Activated T-helper 17 cell treated with anti-CD3 and anti-CD28 coated beads, Interleukin-2, amount 50 U/mL, for 72 hours (primary cell): ENCODE results near the gene SLC28A3. TPM values are rescaled to one million over a fixed set of nuclear protein-coding genes. Genes with fewer than 3 reads are reported as not detected.
A peak's percentile ranks its signal among the peaks of the same experiment; 100 is the strongest.

Experiments
- ATAC-seq: fragments of 150-1000 bp; cut with Tn5 transposase; replicated peaks from 2 replicates; pipeline ENCODE4 v1.10.0; 2021; ENCODE audit warnings: mild to moderate bottlenecking, moderate library complexity
- H3K27ac Mint-ChIP-seq: one replicate; pipeline ENCODE4 v1.8.0; 2022; ENCODE audit warnings: mixed read lengths
- H3K27me3 Mint-ChIP-seq: one replicate; pipeline ENCODE4 v1.8.0; 2022; ENCODE audit warnings: mixed read lengths
- H3K36me3 Mint-ChIP-seq: one replicate; pipeline ENCODE4 v1.8.0; 2022; ENCODE audit warnings: low read depth, mild to moderate bottlenecking, mixed read lengths
- H3K4me1 Mint-ChIP-seq: one replicate; pipeline ENCODE4 v1.8.0; 2022; ENCODE audit warnings: mixed read lengths
- H3K4me3 Mint-ChIP-seq: one replicate; pipeline ENCODE4 v1.8.0; 2022; ENCODE audit warnings: mild to moderate bottlenecking, mixed read lengths
- H3K9me3 Mint-ChIP-seq: one replicate; pipeline ENCODE4 v1.8.0; 2022; ENCODE audit warnings: mixed read lengths
- total RNA-seq, 2 donors: library from RNA; stranded (reverse); gene quantifications; one replicate each; pipeline ENCODE4 v1.2.3, GENCODE V29; 2022

The SLC28A3 gene
- total RNA-seq, 2 donors from 2014 or later, result 0.37 to 1.5 TPM

DNA sequence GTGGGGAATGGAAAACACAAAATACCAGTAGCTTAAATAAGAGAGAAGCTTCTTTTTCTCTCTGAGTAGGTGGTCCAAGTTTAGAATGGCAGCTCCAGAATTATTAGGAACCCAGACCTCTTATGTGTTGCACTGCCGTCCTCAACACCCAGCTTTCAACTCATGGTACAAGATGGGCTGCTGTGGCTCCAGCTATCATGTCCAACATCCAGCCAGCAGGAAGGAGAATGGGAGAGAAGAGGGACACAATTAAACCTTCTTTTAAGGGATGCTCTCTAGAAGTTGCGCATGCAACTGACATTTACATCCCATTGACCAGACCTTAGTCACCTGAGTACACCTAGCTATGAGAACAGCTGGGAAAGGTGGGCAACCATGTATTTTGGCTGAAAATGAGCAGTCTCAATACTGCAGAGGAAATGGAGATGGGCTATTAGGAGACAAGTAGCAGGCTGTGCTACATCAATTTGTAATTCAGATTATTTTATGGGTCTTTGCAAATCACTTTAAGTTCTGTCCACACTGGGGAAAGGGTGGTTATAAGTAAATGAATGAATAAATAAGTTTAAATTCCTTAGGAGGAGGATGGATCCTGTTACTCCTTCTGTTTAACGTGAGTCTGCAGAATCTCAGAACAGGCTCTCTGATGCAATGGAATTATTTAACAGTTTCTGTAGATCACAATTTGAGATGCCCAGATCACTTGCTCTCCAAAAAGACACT, 76.1 kb downstream of the SLC28A3 start:
- peaks cover 6% of the 10 kb centered on the region for H3K27me3 Mint-ChIP-seq
- H3K4me1 Mint-ChIP-seq, result peaks cover 7% of the 10 kb centered on the region

DNA sequence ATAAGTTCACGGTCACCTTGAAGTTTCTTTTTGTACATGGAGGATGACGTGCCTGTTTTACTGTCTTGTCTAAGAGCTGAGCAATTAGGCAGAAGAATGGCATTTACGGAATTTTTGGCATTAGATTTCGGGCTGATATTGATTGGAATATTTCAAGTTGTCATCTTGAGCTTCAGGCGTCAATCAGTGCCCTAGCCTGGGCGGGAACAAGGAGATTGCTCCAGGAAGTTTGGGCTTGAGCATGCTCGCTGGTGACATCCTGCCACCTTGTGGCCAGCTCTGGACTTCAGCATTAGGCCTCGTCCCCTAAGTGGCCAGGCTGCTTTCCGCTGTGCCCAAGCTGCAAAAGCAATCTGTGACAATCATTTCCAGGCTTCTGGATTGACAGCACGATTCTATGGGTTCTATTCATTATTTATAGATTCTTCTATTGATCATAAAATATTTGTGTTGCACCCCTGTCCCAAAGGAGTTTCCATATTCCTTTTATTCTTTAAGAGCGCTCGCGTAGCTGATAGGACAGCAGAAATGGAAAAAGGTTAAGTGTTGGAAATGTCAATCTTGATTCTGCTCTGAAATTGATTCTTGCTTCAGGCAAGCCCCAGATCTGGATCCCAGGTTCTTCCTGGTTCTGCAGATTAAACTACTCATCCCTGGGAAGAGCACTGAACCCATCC, 79.3 kb downstream of the SLC28A3 start:
- Mint-ChIP-seq H3K4me3 (no peak overlapping the region), H3K9me3 (no peaks in the 10 kb centered on the region), H3K36me3 (no peaks in the 10 kb centered on the region), H3K27me3 (peaks cover 11% of the 10 kb centered on the region), H3K4me1 (peaks cover 3% of the 10 kb centered on the region), H3K27ac (no peak overlapping the region)
- ATAC-seq, result peak; percentile 84

More for the DNA sequence above, 76.1 kb downstream of the SLC28A3 start:
- no peak for ATAC-seq
- Mint-ChIP-seq H3K27ac (peak overlapping the region; percentile 87), H3K4me3 (no peak overlapping the region), H3K9me3 (no peaks in the 10 kb centered on the region), H3K36me3 (no peaks in the 10 kb centered on the region)

DNA sequence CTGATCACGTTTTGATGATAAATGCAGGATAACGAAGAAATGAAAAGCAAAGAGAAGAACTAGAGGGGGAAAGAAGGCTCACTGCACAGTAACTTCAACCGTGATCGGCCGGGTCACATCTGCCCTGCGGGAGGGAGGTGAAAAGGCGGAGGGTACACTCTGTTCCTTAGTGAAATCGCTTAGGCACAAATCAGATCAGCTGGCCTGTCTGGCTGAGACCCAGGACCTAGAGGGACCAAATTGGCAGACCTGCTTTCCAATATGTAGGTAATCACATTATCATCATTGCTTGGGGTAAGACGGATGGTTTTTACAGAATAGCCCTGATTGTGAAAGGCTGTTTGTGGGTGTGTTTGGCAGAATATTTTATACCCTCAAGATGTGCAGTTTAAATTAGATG, 82.2 kb downstream of the SLC28A3 start:
- H3K27me3 Mint-ChIP-seq, result peaks cover 11% of the 10 kb centered on the region
- no peaks in the 10 kb centered on the region for H3K4me1 Mint-ChIP-seq
- H3K9me3 Mint-ChIP-seq, result no peaks in the 10 kb centered on the region
- H3K36me3 Mint-ChIP-seq, result no peaks in the 10 kb centered on the region
- no peak overlapping the region for H3K4me3 Mint-ChIP-seq
- no peak overlapping the region for H3K27ac Mint-ChIP-seq
- ATAC-seq, result no peak

DNA sequence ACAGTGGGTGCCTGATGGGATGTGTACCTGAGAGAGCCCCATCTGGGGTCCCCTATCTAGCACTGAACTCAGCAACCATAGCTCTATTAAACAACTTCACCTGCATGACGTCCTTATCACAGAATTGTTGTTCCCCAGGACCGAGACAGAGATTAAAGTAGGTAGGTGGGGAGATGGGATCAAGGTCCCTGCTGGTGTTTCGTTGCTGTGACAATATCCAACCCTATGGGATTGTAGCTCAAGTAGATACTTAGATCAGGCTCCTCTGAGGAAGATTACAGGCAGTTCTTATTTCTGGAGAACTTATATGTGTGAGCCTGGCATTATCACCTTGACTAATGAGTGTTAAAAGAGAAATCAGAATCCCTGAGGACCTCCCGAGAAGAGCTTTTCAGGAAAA, 84.9 kb downstream of the SLC28A3 start:
- Mint-ChIP-seq H3K4me1 (no peaks in the 10 kb centered on the region), H3K36me3 (no peaks in the 10 kb centered on the region)
- ATAC-seq, result no peak

DNA sequence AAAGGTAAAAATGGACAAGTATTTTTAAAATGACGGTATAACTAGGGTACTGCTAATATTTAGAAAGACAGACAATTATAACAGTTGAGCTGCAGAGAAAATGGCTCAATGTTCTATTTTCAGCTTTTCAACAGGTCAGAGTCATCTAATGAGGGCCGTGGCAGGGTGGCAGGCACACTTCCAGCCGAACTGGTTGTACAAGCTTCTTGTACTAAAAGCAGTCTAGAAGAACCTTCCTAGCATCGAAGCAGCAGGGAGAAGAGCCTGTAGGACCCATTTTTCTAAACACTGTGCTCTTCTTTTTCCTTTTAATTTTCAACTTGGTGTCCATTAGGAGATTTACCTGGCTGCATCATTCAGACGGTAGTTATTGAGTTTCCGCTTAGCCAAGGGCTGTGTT, 85.6 kb downstream of the SLC28A3 start:
- no peaks in the 10 kb centered on the region for H3K9me3 Mint-ChIP-seq
- no peaks in the 10 kb centered on the region for H3K4me1 Mint-ChIP-seq
- H3K36me3 Mint-ChIP-seq, result no peaks in the 10 kb centered on the region
- no peak for ATAC-seq
- no peak overlapping the region for H3K27ac Mint-ChIP-seq
- no peak overlapping the region for H3K4me3 Mint-ChIP-seq
- peaks cover 14% of the 10 kb centered on the region for H3K27me3 Mint-ChIP-seq

More for the DNA sequence above, 84.9 kb downstream of the SLC28A3 start:
- Mint-ChIP-seq H3K4me3 (no peak overlapping the region), H3K27me3 (peaks cover 15% of the 10 kb centered on the region), H3K27ac (no peak overlapping the region), H3K9me3 (no peaks in the 10 kb centered on the region)

DNA sequence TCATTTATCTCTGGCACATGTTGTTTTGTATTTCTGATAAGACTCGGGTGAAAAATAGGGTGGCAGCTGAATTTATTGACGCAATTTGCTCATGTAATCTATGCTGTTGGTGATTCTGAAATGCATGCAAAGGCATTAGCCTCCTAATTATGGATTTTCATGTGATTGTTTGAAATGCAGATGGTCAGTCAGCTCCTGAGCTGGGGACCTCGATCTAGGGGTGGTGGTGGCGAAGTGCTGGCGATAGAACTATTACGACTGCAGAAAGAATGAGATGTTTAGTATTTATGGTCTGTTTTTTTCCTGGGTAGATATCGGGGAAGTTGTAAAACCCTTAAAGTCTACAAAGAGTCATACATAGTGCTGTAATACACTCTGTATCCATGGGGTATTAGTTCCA, 88.6 kb downstream of the SLC28A3 start:
- Mint-ChIP-seq H3K36me3 (no peaks in the 10 kb centered on the region), H3K27me3 (peaks cover 3% of the 10 kb centered on the region), H3K4me1 (no peaks in the 10 kb centered on the region)

DNA sequence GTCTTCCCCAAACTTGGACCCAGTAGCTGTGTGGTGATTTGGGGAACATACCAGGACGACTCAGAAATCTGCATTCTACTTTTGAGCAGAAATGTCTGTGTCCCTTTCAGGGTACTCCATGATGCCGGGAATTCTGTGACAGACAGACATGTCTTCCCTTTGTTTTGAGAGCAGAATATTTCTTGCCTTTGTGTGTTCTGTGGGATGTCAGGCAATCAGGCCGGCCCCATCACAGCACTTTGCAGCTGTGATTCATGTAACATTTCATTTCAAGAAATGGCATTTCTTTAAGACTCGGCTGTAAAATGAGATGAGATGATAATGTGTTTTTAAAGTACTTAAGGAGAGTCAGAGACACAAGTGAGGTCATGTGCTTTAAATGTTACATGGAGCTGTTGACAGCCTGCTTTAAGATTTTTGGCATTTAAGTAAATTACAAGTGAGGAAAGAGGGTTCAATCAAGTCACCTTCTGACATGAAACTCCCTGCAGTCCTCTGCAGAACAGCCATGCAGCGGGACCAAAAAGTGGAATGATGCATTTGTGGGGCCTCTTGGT, 98.7 kb downstream of the SLC28A3 start:
- H3K4me1 Mint-ChIP-seq, result no peaks in the 10 kb centered on the region
- no peaks in the 10 kb centered on the region for H3K36me3 Mint-ChIP-seq
- peaks cover 23% of the 10 kb centered on the region for H3K27me3 Mint-ChIP-seq
- peaks cover 10% of the 10 kb centered on the region for H3K9me3 Mint-ChIP-seq
- no peak overlapping the region for H3K4me3 Mint-ChIP-seq
- H3K27ac Mint-ChIP-seq, result no peak overlapping the region
- ATAC-seq, result no peak

More for the DNA sequence above, 88.6 kb downstream of the SLC28A3 start:
- Mint-ChIP-seq H3K27ac (no peak overlapping the region), H3K4me3 (no peak overlapping the region), H3K9me3 (no peaks in the 10 kb centered on the region)
- ATAC-seq, result no peak

DNA sequence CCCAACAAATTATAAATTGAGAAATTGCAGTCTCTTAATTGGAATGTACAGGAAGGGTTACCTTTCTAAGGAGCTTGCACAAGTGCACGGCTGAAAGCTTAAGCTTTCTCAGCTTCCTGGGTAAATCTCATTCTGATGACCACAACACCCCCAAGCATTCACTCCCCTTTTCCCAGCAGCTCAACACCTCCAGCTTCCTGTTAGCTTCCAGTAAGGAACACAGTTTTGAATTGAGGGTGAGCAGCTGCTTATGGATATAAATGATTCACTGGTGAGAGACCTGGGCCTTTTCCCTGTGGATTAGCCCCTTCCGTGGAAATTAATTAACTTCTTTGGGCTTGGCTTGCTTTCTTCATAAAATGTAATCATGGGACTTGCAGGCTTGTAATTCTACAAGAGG, 101.2 kb downstream of the SLC28A3 start:
- Mint-ChIP-seq H3K4me3 (no peak overlapping the region), H3K27ac (no peak overlapping the region), H3K4me1 (no peaks in the 10 kb centered on the region), H3K9me3 (peaks cover 14% of the 10 kb centered on the region), H3K36me3 (no peaks in the 10 kb centered on the region), H3K27me3 (peaks cover 16% of the 10 kb centered on the region)
- no peak for ATAC-seq

DNA sequence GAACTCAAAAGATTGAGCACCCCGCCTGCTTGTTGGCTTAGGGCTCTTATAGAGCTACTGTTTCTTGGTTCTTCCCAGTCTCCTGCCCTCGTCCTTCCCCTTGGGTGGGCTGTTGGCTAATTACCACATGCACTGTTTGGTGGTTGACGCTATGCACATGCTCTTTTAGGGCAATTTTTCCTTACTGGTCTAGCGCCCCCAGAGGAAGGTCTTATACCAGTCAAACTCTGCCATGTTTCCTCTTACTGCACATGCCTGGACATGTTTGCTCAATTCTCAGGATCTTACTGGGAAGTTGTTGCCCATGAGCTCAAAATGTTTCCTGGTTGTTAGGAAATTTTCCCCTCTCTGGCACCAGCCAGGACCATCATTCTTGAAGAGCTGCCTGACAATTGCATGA, 101.9 kb downstream of the SLC28A3 start:
- Mint-ChIP-seq H3K4me3 (no peak overlapping the region), H3K36me3 (no peaks in the 10 kb centered on the region), H3K27ac (no peak overlapping the region), H3K9me3 (peaks cover 14% of the 10 kb centered on the region), H3K4me1 (no peaks in the 10 kb centered on the region), H3K27me3 (peaks cover 11% of the 10 kb centered on the region)
- no peak for ATAC-seq

DNA sequence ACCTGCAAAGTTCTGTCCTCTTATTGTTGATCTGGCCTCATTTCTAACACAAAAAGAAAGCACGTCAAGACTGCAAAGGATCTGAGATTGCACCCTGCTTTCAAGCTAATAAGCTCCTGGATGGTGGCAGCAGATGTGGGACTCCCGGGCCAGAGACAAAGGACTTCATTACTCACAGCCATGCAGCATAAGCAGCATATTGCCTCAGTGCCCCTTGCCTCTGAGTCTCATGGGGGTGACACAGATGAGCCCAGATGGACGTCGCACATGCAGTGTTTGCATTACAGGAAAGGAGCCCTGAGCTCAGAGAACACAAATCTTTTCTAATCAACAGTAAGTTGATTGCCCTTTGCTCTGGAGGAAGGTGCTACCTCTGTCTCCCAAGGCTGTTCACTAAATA, 105.0 kb downstream of the SLC28A3 start:
- H3K27me3 Mint-ChIP-seq, result peaks cover 8% of the 10 kb centered on the region
- no peak for ATAC-seq
- H3K4me1 Mint-ChIP-seq, result no peaks in the 10 kb centered on the region
- H3K4me3 Mint-ChIP-seq, result no peak overlapping the region
- H3K27ac Mint-ChIP-seq, result no peak overlapping the region
- peaks cover 14% of the 10 kb centered on the region for H3K9me3 Mint-ChIP-seq
- no peaks in the 10 kb centered on the region for H3K36me3 Mint-ChIP-seq

DNA sequence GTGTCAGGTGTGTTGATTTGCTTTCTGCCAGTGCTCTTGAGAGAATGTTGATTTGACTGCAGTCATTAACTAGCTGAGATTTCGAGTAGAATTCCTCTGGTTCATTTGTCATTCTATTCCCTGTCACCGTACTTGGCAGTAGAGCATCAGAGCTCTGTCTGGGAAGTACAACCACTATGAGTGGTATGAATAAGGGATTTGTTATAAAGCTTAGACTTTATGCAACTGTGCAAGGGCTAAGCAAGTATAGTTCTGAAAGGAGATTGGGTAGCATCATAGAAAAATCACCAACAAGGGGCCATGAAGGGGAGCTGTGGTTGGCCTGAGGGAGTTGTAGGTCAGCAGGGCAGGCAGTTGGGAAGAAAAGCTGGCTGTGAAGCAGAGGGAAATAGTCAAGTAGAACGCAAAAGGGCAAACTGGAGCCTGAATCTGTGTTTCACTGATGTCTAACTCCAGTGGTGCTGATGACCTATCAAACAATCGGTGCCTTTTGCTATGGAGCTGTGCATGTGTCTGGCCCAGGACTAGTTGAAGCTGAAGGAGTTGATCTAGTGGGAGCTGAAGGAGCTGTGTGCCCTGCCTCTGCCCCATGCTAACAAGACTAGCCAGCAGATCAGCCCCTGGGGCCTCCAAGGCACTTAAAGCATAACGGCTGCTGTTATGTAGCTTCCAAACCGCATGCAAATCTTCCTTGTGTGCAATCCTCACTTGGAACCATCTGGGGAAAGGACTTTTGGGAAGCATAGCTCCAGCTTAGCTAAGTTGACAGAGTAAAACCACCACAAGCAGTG, 110.0 kb downstream of the SLC28A3 start:
- peaks cover 2% of the 10 kb centered on the region for H3K27me3 Mint-ChIP-seq
- no peaks in the 10 kb centered on the region for H3K9me3 Mint-ChIP-seq
- H3K36me3 Mint-ChIP-seq, result no peaks in the 10 kb centered on the region
- H3K4me1 Mint-ChIP-seq, result no peaks in the 10 kb centered on the region
- no peak overlapping the region for H3K4me3 Mint-ChIP-seq
- ATAC-seq, result no peak
- no peak overlapping the region for H3K27ac Mint-ChIP-seq

DNA sequence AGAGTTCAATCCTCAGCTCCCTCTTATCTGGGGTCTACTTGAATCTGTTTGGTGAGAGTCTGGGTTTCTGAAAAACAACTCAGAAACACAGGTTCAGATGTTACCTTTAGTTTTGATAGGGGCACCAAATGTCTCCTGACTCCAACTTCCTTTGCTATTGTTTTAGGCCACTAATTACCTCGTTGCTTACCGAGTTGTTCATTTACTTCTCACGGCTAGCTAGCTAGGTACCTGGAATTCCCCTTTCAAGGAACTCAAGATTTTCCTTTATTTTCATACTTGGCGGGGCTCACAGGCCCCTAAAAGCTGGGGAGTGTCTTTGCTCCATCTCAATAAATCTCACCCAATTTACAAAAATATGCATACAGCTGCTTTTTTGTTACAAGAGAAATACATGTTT, 111.4 kb downstream of the SLC28A3 start:
- no peaks in the 10 kb centered on the region for H3K4me1 Mint-ChIP-seq
- ATAC-seq, result no peak

DNA sequence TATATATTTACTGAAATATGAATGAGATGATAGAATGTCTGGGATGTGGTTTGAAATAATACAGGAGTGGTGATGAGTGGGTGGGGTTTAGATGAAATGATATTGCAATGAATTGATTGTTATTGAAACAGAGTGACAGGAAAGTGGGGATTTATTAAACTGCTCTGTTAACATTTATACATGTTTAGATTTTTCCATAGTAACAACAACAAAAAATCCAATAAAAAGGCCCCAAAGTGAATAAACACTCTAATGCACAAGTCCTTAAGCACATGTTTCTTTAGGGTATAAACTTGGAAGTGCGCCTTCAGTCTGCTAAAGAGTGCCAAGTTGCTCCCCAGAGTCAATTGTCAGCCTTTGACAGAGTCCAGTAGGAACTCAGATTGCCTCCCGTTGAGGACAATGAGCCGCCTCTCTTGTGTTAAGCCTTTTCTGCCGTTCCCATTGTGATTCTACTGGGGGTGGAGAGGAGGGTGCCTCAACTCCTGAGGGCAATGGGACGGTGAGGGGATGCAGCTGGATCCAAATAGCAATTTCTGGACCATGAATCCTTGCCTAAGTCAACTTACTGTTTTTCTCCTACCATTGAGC, 112.3 kb downstream of the SLC28A3 start:
- no peak for ATAC-seq
- Mint-ChIP-seq H3K27me3 (peaks cover 10% of the 10 kb centered on the region), H3K36me3 (no peaks in the 10 kb centered on the region), H3K9me3 (no peaks in the 10 kb centered on the region), H3K27ac (no peak overlapping the region), H3K4me1 (no peaks in the 10 kb centered on the region), H3K4me3 (no peak overlapping the region)

More for the DNA sequence above, 111.4 kb downstream of the SLC28A3 start:
- Mint-ChIP-seq H3K4me3 (no peak overlapping the region), H3K36me3 (no peaks in the 10 kb centered on the region), H3K27me3 (peaks cover 6% of the 10 kb centered on the region), H3K27ac (no peak overlapping the region), H3K9me3 (no peaks in the 10 kb centered on the region)

DNA sequence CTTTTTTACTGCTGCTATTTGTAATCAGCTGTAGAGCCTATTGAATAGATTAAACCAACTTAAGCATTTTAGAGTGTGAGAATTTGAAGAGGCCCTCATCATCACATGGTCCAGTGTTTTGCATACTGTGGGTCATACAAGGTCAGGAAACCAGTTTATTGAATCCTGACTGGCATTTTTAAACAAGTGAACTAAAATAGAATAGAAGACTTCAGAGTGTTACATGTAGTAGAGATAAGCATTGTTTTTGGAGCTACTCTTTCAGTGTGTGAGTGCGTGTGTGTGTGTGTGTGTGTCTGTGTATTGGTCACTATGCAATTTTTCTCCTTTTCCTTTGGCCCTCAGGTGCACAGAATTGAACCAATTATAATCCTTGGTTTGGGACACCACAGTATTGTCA, 114.4 kb downstream of the SLC28A3 start:
- H3K27ac Mint-ChIP-seq, result no peak overlapping the region
- H3K36me3 Mint-ChIP-seq, result no peaks in the 10 kb centered on the region
- H3K4me3 Mint-ChIP-seq, result no peak overlapping the region
- peaks cover 8% of the 10 kb centered on the region for H3K9me3 Mint-ChIP-seq
- no peak for ATAC-seq
- H3K4me1 Mint-ChIP-seq, result no peaks in the 10 kb centered on the region
- peaks cover 9% of the 10 kb centered on the region for H3K27me3 Mint-ChIP-seq
